Ascending aorta (tissue), 2 donors: Measurements from ENCODE around the gene ARAF. TPM values are rescaled to one million over a fixed set of nuclear protein-coding genes. Genes with fewer than 3 reads are reported as not detected.

Source experiments
- DNase-seq, 2 donors: peaks; one replicate each; pipeline ENCODE4 v3.0.0-alpha.2; 2019; ENCODE audit warnings: low spot score in 2 of 2
- H3K27ac ChIP-seq, 2 donors: fragments of 200-600 bp; sonication (generic); one replicate each; pipeline ENCODE4 v1.5.1; 2016 to 2017; ENCODE audit warnings: mild to moderate bottlenecking in 1 of 2
- H3K27me3 ChIP-seq: fragments of 200-600 bp; sonication (generic); one replicate; pipeline ENCODE4 v1.5.1; 2017
- H3K36me3 ChIP-seq, 2 donors: fragments of 200-600 bp; sonication (generic); one replicate each; pipeline ENCODE4 v1.5.1; 2016
- H3K4me1 ChIP-seq, 2 donors: fragments of 200-600 bp; sonication (generic); one replicate each; pipeline ENCODE4 v1.5.1; 2016 to 2017; ENCODE audit warnings: mild to moderate bottlenecking in 1 of 2
- H3K4me3 ChIP-seq, 2 donors: fragments of 200-600 bp; sonication (generic); one replicate each; pipeline ENCODE4 v1.5.1; 2016 to 2017; ENCODE audit warnings: mild to moderate bottlenecking in 1 of 2
- H3K9me3 ChIP-seq, 2 donors: fragments of 200-600 bp; sonication (generic); one replicate each; pipeline ENCODE4 v1.5.1; 2016
- CTCF ChIP-seq, 3 experiments: fragments of 200-600 bp in 2 of 3; fragments of 450-650 bp in 1 of 3; sonication (generic) in 2 of 3; IDR thresholded peaks; one replicate each; pipeline ENCODE4 v1.5.1; 2016 to 2019; ENCODE audit warnings: antibody characterized with exemption in 3 of 3, mild to moderate bottlenecking in 1 of 3, moderate library complexity in 1 of 3
- intact Hi-C: fragments of 100-400 bp; cut with DNase I; formaldehyde crosslinking; loops from one replicate; pipeline ENCODE4 v1.15.1; 2023
- total RNA-seq: library from RNA; depleted of rRNA; stranded (reverse); fragments of >200 nt; gene quantifications from one replicate; pipeline ENCODE4 v1.1.0, GENCODE V29; 2016

Gene ARAF
- total RNA-seq, 1 donor from 2014 or later: 56.1 TPM

- peak overlapping the region in 1 of 2 donors; percentile 48 for H3K27ac ChIP-seq
- TF ChIP-seq CTCF (IDR thresholded peaks at IDR 0.05): no peak
- intact Hi-C loops: no loop called here
- no peaks in the 10 kb centered on the region for H3K27me3 ChIP-seq
- H3K36me3 ChIP-seq: no peaks in the 10 kb centered on the region
- peak in 1 of 2 donors; percentile 47 for DNase-seq
- no peaks in the 10 kb centered on the region for H3K9me3 ChIP-seq
- H3K4me1 ChIP-seq: peaks cover 0 to 7% of the 10 kb centered on the region in 2 donors
- no peak overlapping the region for H3K4me3 ChIP-seq
Observed at GRCh38 chrX:47577901-47578300, 16.9 kb downstream of the ARAF start.

- intact Hi-C loops: no loop called here
- TF ChIP-seq CTCF (IDR thresholded peaks at IDR 0.05): no peak
Observed at GRCh38 chrX:47578692-47579091, 17.7 kb downstream of the ARAF start.

GRCh38 chrX:47579537-47579936 is 18.5 kb downstream of the ARAF start:
- no peaks in the 10 kb centered on the region for H3K9me3 ChIP-seq
- no peak for TF ChIP-seq CTCF (IDR thresholded peaks at IDR 0.05)
- no peak for DNase-seq
- no peak overlapping the region for H3K4me3 ChIP-seq
- peak overlapping the region in 1 of 2 donors; percentile 6 for H3K27ac ChIP-seq
- H3K4me1 ChIP-seq: peaks cover 0 to 4% of the 10 kb centered on the region in 2 donors
- no peaks in the 10 kb centered on the region for H3K36me3 ChIP-seq
- H3K27me3 ChIP-seq: no peaks in the 10 kb centered on the region
- intact Hi-C loops: no loop called here

More at GRCh38 chrX:47578692-47579091, 17.7 kb downstream of the ARAF start:
- Histone ChIP-seq H3K9me3 (no peaks in the 10 kb centered on the region), H3K4me3 (no peak overlapping the region), H3K4me1 (peaks cover 0 to 7% of the 10 kb centered on the region in 2 donors), H3K36me3 (no peaks in the 10 kb centered on the region), H3K27ac (no peak overlapping the region), H3K27me3 (no peaks in the 10 kb centered on the region)
- DNase-seq: no peak

- peak within 1 kb of the TSS; percentile 60 to 70 for H3K4me3 ChIP-seq
- no peaks in the 10 kb centered on the region for H3K27me3 ChIP-seq
- H3K9me3 ChIP-seq: no peaks in the 10 kb centered on the region
- H3K27ac ChIP-seq: peak within 1 kb of the TSS; percentile 85 to 90
- peaks cover 5 to 7% of the 10 kb centered on the region in 2 donors for H3K36me3 ChIP-seq
- peak; percentile 86 to 96 for DNase-seq
- intact Hi-C loops: loop anchor here (1.0 to 5.0 kb wide), 2 partner anchors 21 to 65 kb away; partner anchors contain the start of gene ARAF
- peaks cover 0 to 6% of the 10 kb centered on the region in 2 donors for H3K4me1 ChIP-seq
- TF ChIP-seq CTCF (IDR thresholded peaks at IDR 0.05): no peak
Observed at GRCh38 chrX:47581731-47582647, 21.0 kb downstream of the ARAF start, which contains the start of gene TIMP1. Gene TIMP1, plus strand, starts transcription at chrX:47582436. Its CDS starts 980 bp downstream, at chrX:47583416.

- H3K4me1 ChIP-seq: peaks cover 0 to 3% of the 10 kb centered on the region in 2 donors
- peak overlapping the region; percentile 60 to 70 for H3K4me3 ChIP-seq
- intact Hi-C loops: loop anchor here (5.0 kb wide), 1 partner anchor 64 kb away; no protein-coding TSS in a partner anchor
- no peak for TF ChIP-seq CTCF (IDR thresholded peaks at IDR 0.05)
- peaks cover 5 to 7% of the 10 kb centered on the region in 2 donors for H3K36me3 ChIP-seq
- no peaks in the 10 kb centered on the region for H3K27me3 ChIP-seq
- peak overlapping the region; percentile 85 to 90 for H3K27ac ChIP-seq
- no peaks in the 10 kb centered on the region for H3K9me3 ChIP-seq
- peak in 1 of 2 donors; percentile 55 for DNase-seq
Observed at GRCh38 chrX:47583240-47583861, 22.3 kb downstream of the ARAF start.
